Hepatocyte (in vitro differentiated cells): ENCODE measurements around the gene NAXD. TPM values are rescaled to one million over a fixed set of nuclear protein-coding genes. Genes with fewer than 3 reads are reported as not detected.

Source experiments
- DNase-seq: peaks from one replicate; pipeline ENCODE4 v3.0.0-alpha.2; 2016; ENCODE audit warnings: low spot score
- H2AFZ ChIP-seq: fragments of 200-600 bp; sonication (generic); 2 replicates; pipeline ENCODE4 v1.6.0; 2016; ENCODE audit warnings: antibody characterized with exemption, mild to moderate bottlenecking
- H3K27ac ChIP-seq: fragments of 200-600 bp; sonication (generic); 2 replicates; pipeline ENCODE4 v1.5.1; 2016; ENCODE audit warnings: mild to moderate bottlenecking
- H3K27me3 ChIP-seq: fragments of 200-600 bp; sonication (generic); 2 replicates; pipeline ENCODE4 v1.6.1; 2016
- H3K36me3 ChIP-seq: fragments of 200-600 bp; sonication (generic); replicated peaks from 2 replicates; pipeline ENCODE4 v1.5.1; 2016; ENCODE audit warnings: low read depth; ENCODE audit not compliant: insufficient read depth
- H3K4me1 ChIP-seq: fragments of 200-600 bp; sonication (generic); 2 replicates; pipeline ENCODE4 v1.5.1; 2016; ENCODE audit warnings: mild to moderate bottlenecking, moderate library complexity; ENCODE audit not compliant: insufficient read depth
- H3K4me2 ChIP-seq: fragments of 200-600 bp; sonication (generic); 2 replicates; pipeline ENCODE4 v1.6.0; 2016
- H3K4me3 ChIP-seq: fragments of 200-600 bp; sonication (generic); 2 replicates; pipeline ENCODE4 v1.5.1; 2016; ENCODE audit warnings: mild to moderate bottlenecking
- H3K79me2 ChIP-seq: fragments of 200-600 bp; sonication (generic); 2 replicates; pipeline ENCODE4 v1.6.0; 2017; ENCODE audit warnings: mild to moderate bottlenecking
- H3K9me2 ChIP-seq: fragments of 200-600 bp; sonication (generic); replicated peaks from 2 replicates; pipeline ENCODE4 v1.6.0; 2017; ENCODE audit warnings: mild to moderate bottlenecking; ENCODE audit not compliant: insufficient read depth
- H3K9me3 ChIP-seq: fragments of 200-600 bp; sonication (generic); 2 replicates; pipeline ENCODE4 v1.5.1; 2016; ENCODE audit warnings: low read depth, mild to moderate bottlenecking
- H4K20me1 ChIP-seq: fragments of 200-600 bp; sonication (generic); 2 replicates; pipeline ENCODE4 v1.6.0; 2016; ENCODE audit warnings: mild to moderate bottlenecking; ENCODE audit not compliant: insufficient read depth, poor library complexity, severe bottlenecking
- CTCF ChIP-seq: fragments of 200-600 bp; sonication (generic); IDR thresholded peaks from 2 replicates; pipeline ENCODE4 v1.5.1; 2016; ENCODE audit warnings: antibody characterized with exemption, mild to moderate bottlenecking; ENCODE audit not compliant: poor library complexity
- EZH2 ChIP-seq: fragments of 200-600 bp; sonication (generic); IDR thresholded peaks from 2 replicates; pipeline ENCODE4 v1.6.1; 2016; ENCODE audit warnings: antibody characterized with exemption, mild to moderate bottlenecking, borderline replicate concordance
- EZH2phosphoT487 ChIP-seq: fragments of 200-600 bp; sonication (generic); IDR thresholded peaks from one replicate; pipeline ENCODE4 v1.6.1; 2018; ENCODE audit warnings: antibody characterized with exemption, mild to moderate bottlenecking, low read depth, moderate library complexity; ENCODE audit not compliant: unreplicated experiment, severe bottlenecking
- WGBS: methylation state at CpG from one replicate; pipeline ENCODE4 v1.1.6; 2016; ENCODE audit warnings: low lambda C conversion rate; ENCODE audit errors: missing lambda C conversion rate; 5-methylcytosine and 5-hydroxymethylcytosine counted together
- polyA plus RNA-seq: library from polyadenylated mRNA; unstranded; fragments of >200 nt; fragmentation: Nextera tagmentation; extraction: Ambion mirVana; gene quantifications from 2 replicates; pipeline ENCODE4 v1.2.1, GENCODE V29; 2016
- total RNA-seq: library from RNA; depleted of rRNA; stranded (reverse); fragments of >200 nt; gene quantifications from 2 replicates; pipeline ENCODE4 v1.2.3, GENCODE V29; 2014

Gene NAXD
- total and polyA plus RNA-seq, 2 experiments from 2014 or later = 30.9 to 34.5 TPM

GRCh38 chr13:110662091-110662490, 46.7 kb downstream of the NAXD start:
- Histone ChIP-seq H3K9me2 (no peaks in the 10 kb centered on the region), H2AFZ (no peak overlapping the region), H3K4me3 (no peak overlapping the region), H4K20me1 (no peaks in the 10 kb centered on the region), H3K79me2 (no peaks in the 10 kb centered on the region), H3K4me1 (no peaks in the 10 kb centered on the region), H3K4me2 (no peak overlapping the region), H3K36me3 (peaks cover 4% of the 10 kb centered on the region), H3K9me3 (peaks cover 8% of the 10 kb centered on the region), H3K27ac (no peak overlapping the region), H3K27me3 (no peaks in the 10 kb centered on the region)
- 97% methylated on average over 20 of the region's 25 CpGs for WGBS
- TF ChIP-seq EZH2 (no peak), EZH2phosphoT487 (no peak), CTCF (no peak)
- DNase-seq = no peak

GRCh38 chr13:110662777-110663443, 47.6 kb downstream of the NAXD start:
- Histone ChIP-seq H4K20me1 (no peaks in the 10 kb centered on the region), H3K27ac (no peak overlapping the region), H3K9me2 (no peaks in the 10 kb centered on the region), H3K4me3 (no peak overlapping the region), H3K9me3 (peaks cover 8% of the 10 kb centered on the region), H3K36me3 (peaks cover 1% of the 10 kb centered on the region), H3K4me2 (no peak overlapping the region), H2AFZ (no peak overlapping the region), H3K79me2 (no peaks in the 10 kb centered on the region), H3K27me3 (no peaks in the 10 kb centered on the region), H3K4me1 (no peaks in the 10 kb centered on the region)
- no peak for DNase-seq
- TF ChIP-seq CTCF = no peak
- TF ChIP-seq EZH2phosphoT487 = no peak
- no peak for TF ChIP-seq EZH2
- WGBS = 95% methylated on average over 16 of the region's 16 CpGs

GRCh38 chr13:110663491-110663890, 48.1 kb downstream of the NAXD start:
- H4K20me1 ChIP-seq = no peaks in the 10 kb centered on the region
- H3K4me3 ChIP-seq = no peak overlapping the region
- H3K9me3 ChIP-seq = peaks cover 8% of the 10 kb centered on the region
- no peaks in the 10 kb centered on the region for H3K4me1 ChIP-seq
- H3K36me3 ChIP-seq = no peaks in the 10 kb centered on the region
- no peak overlapping the region for H2AFZ ChIP-seq
- no peak for DNase-seq
- no peaks in the 10 kb centered on the region for H3K79me2 ChIP-seq
- WGBS = 82% methylated on average over 7 of the region's 7 CpGs
- TF ChIP-seq CTCF (no peak), EZH2 (no peak), EZH2phosphoT487 (no peak)
- no peaks in the 10 kb centered on the region for H3K9me2 ChIP-seq
- H3K4me2 ChIP-seq = no peak overlapping the region
- H3K27me3 ChIP-seq = no peaks in the 10 kb centered on the region
- no peak overlapping the region for H3K27ac ChIP-seq
